DOHH2 (cell line): Measurements from ENCODE around the gene LIAS.
"Not testable (repeated sequence)": the region's sequence is repeated elsewhere in the genome, so short reads cannot be mapped to it uniquely, and the experiment has no call there.

ENCODE experiments used
- H3F3A ChIP-seq: fragments of 200-600 bp; sonication (generic), shearing (Covaris generic); 2 replicates; pipeline ENCODE4 v1.6.0; 2016; ENCODE audit warnings: antibody characterized with exemption, mild to moderate bottlenecking; ENCODE audit not compliant: control insufficient read depth, insufficient read depth
- H3K27ac ChIP-seq: fragments of 200-600 bp; sonication (generic); 2 replicates; pipeline ENCODE4 v1.5.1; 2014; ENCODE audit warnings: low read depth, mild to moderate bottlenecking, low read length, moderate library complexity
- H3K27me3 ChIP-seq: fragments of 200-600 bp; sonication (generic); 2 replicates; pipeline ENCODE4 v1.6.1; 2014; ENCODE audit warnings: mild to moderate bottlenecking, low read length, mixed read lengths; ENCODE audit not compliant: control insufficient read depth
- H3K36me3 ChIP-seq: fragments of 200-600 bp; sonication (generic); 2 replicates; pipeline ENCODE4 v1.6.1; 2014; ENCODE audit warnings: mild to moderate bottlenecking, low read length, moderate library complexity, mixed read lengths; ENCODE audit not compliant: control insufficient read depth
- H3K4me1 ChIP-seq: fragments of 200-600 bp; sonication (generic); 2 replicates; pipeline ENCODE4 v1.6.1; 2014; ENCODE audit warnings: mild to moderate bottlenecking, low read length, mixed read lengths; ENCODE audit not compliant: control insufficient read depth
- H3K4me2 ChIP-seq: fragments of 200-600 bp; sonication (generic); 2 replicates; pipeline ENCODE4 v1.6.0; 2014; ENCODE audit warnings: mild to moderate bottlenecking, low read length, moderate library complexity
- H3K4me3 ChIP-seq: fragments of 200-600 bp; sonication (generic); 2 replicates; pipeline ENCODE4 v1.5.1; 2014; ENCODE audit warnings: mild to moderate bottlenecking, low read length, mixed read lengths
- H3K79me2 ChIP-seq: fragments of 200-600 bp; sonication (generic); 2 replicates; pipeline ENCODE4 v1.6.1; 2014; ENCODE audit warnings: mild to moderate bottlenecking, low read length, mixed read lengths; ENCODE audit not compliant: control insufficient read depth
- H3K9me2 ChIP-seq: fragments of 200-600 bp; sonication (generic); replicated peaks from 2 replicates; pipeline ENCODE4 v1.6.1; 2014; ENCODE audit warnings: mild to moderate bottlenecking, low read length, mixed read lengths; ENCODE audit not compliant: control insufficient read depth
- H3K9me3 ChIP-seq: fragments of 200-600 bp; sonication (generic); 2 replicates; pipeline ENCODE4 v1.6.1; 2014; ENCODE audit warnings: antibody characterized with exemption, low read length, mixed read lengths; ENCODE audit not compliant: control insufficient read depth, insufficient read depth
- H4K20me1 ChIP-seq: fragments of 200-600 bp; sonication (generic); 2 replicates; pipeline ENCODE4 v1.6.0; 2014; ENCODE audit warnings: low read depth, mild to moderate bottlenecking, antibody characterized with exemption, low read length, moderate library complexity; ENCODE audit not compliant: control insufficient read depth, insufficient read depth
- CTCF ChIP-seq: fragments of 200-600 bp; sonication (generic); IDR thresholded peaks from one replicate; pipeline ENCODE4 v1.5.1; 2014; ENCODE audit warnings: antibody characterized with exemption, mild to moderate bottlenecking, low read depth, low read length; ENCODE audit not compliant: poor library complexity, severe bottlenecking
- EZH2phosphoT487 ChIP-seq: fragments of 200-600 bp; sonication (generic); IDR thresholded peaks from 2 replicates; pipeline ENCODE4 v1.6.1; 2017; ENCODE audit warnings: borderline replicate concordance, mild to moderate bottlenecking, antibody characterized with exemption, low read length, moderate library complexity, mixed read lengths

LIAS gene

GRCh38 chr4:39497909-39498726 is 39.3 kb downstream of the LIAS start:
- no peak overlapping the region for H3K27ac ChIP-seq
- H3F3A ChIP-seq = no peaks in the 10 kb centered on the region
- no peaks in the 10 kb centered on the region for H3K9me3 ChIP-seq
- no peaks in the 10 kb centered on the region for H3K27me3 ChIP-seq
- H3K79me2 ChIP-seq = no peaks in the 10 kb centered on the region
- no peak for TF ChIP-seq EZH2phosphoT487
- TF ChIP-seq CTCF = no peak
- no peaks in the 10 kb centered on the region for H3K4me1 ChIP-seq
- H3K36me3 ChIP-seq = peaks cover 10% of the 10 kb centered on the region
- no peaks in the 10 kb centered on the region for H4K20me1 ChIP-seq
- no peaks in the 10 kb centered on the region for H3K9me2 ChIP-seq
- H3K4me2 ChIP-seq = no peak overlapping the region
- H3K4me3 ChIP-seq = no peak overlapping the region

GRCh38 chr4:39498727-39499020 is 39.8 kb downstream of the LIAS start:
- Histone ChIP-seq H3F3A (no peaks in the 10 kb centered on the region), H3K79me2 (no peaks in the 10 kb centered on the region), H3K4me2 (no peak overlapping the region), H3K27ac (no peak overlapping the region), H3K9me2 (no peaks in the 10 kb centered on the region), H4K20me1 (no peaks in the 10 kb centered on the region), H3K27me3 (no peaks in the 10 kb centered on the region), H3K4me3 (no peak overlapping the region), H3K36me3 (peaks cover 16% of the 10 kb centered on the region), H3K4me1 (no peaks in the 10 kb centered on the region), H3K9me3 (no peaks in the 10 kb centered on the region)
- TF ChIP-seq EZH2phosphoT487 = no peak
- no peak for TF ChIP-seq CTCF

- H3K27ac ChIP-seq = no peak overlapping the region
- H3K27me3 ChIP-seq = no peaks in the 10 kb centered on the region
These were observed 43.3 kb downstream of the LIAS start for GRCh38 chr4:39502019-39502663.

GRCh38 chr4:39502664-39503035 is 43.8 kb downstream of the LIAS start:
- not testable (repeated sequence) for H3K9me3 ChIP-seq, H3F3A ChIP-seq

More at GRCh38 chr4:39502019-39502663, 43.3 kb downstream of the LIAS start:
- Histone ChIP-seq H3K4me2 (no peak overlapping the region), H4K20me1 (no peaks in the 10 kb centered on the region), H3K4me3 (no peak overlapping the region), H3K9me3 (no peaks in the 10 kb centered on the region), H3F3A (no peaks in the 10 kb centered on the region), H3K9me2 (no peaks in the 10 kb centered on the region), H3K36me3 (peaks cover 36% of the 10 kb centered on the region), H3K4me1 (no peaks in the 10 kb centered on the region), H3K79me2 (no peaks in the 10 kb centered on the region)
- TF ChIP-seq CTCF (no peak), EZH2phosphoT487 (no peak)

More at GRCh38 chr4:39502664-39503035, 43.8 kb downstream of the LIAS start:
- H3K4me2 ChIP-seq, H3K27me3 ChIP-seq, H3K9me2 ChIP-seq, H3K27ac ChIP-seq, H3K4me1 ChIP-seq, H3K4me3 ChIP-seq, H3K79me2 ChIP-seq, H4K20me1 ChIP-seq: not testable (repeated sequence)
- peaks cover 36% of the 10 kb centered on the region for H3K36me3 ChIP-seq
